Epidermal melanocyte (primary cell): Measurements from ENCODE around the gene GSTO1.

Source experiments
- DNase-seq: peaks from one replicate; pipeline ENCODE4 v3.0.0; 2011; ENCODE audit warnings: low spot score; ENCODE audit not compliant: insufficient read length

Gene GSTO1

GRCh38 chr10:104250371-104250770 is 4.3 kb upstream of the GSTO1 start:
- no peak for DNase-seq

DNA sequence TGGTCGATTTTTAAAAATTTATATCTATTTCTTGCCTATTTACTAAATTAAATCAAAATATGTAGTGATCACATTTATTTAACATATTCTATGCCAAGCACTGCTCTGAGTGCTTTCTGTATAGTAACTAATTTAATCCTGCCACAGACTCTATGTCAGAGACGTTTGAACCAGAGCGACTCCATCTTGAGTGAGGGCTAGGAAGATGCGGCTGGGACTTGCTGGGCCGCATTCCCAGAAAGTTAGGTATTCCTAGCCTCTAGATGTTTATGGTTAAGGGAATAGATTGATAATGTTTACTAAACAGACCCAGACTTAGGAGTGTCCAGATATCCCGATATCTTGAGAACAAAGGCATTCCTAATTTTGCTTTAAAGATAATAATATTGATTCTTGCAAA is 3.2 kb upstream of the GSTO1 start:
- DNase-seq, result no peak

GRCh38 chr10:104252368-104252767 is 2.3 kb upstream of the GSTO1 start:
- no peak for DNase-seq

GRCh38 chr10:104253106-104253505 is 1.6 kb upstream of the GSTO1 start:
- no peak for DNase-seq

DNA sequence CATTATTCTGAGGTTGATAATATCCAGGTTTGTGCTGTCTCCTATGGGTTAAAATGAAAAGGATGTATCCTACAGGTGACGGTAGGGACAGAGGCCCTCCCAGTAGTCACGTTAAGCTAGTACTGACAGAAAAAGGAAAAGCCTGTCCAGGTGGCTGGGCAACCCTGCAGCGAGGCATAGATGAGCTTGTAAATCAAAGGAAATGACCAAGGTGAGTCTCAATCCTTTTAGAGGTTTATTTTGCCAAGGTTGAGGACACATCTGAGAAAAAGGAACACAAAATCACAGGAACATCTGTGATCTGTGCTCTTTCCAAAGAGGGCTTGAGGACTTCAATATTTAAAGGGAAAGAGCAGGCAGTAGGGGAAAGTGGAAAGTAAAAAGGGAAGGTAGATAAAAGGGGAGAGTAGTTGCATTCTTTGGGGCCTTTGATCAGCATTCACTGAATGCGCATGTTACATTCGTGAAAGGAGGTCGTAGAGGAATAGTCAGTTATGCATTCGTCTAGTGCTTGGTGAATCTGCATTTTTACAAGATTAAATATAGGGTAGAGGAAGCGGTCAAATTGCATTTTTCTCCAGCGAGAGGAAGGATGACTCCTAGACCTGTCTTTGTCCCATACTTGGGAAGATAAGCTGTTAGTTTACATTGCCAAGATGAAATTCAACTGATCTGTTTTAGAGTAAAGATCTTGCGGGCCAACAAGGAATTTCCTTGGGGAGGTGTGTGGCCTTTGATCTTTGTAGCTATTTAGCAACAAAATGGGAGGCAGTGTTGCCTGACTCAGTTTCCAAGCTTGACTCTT is 884 bp upstream of the GSTO1 start:
- no peak for DNase-seq

GRCh38 chr10:104255311-104255981 is 754 bp downstream of the GSTO1 start:
- DNase-seq, result peak; percentile 52

DNA sequence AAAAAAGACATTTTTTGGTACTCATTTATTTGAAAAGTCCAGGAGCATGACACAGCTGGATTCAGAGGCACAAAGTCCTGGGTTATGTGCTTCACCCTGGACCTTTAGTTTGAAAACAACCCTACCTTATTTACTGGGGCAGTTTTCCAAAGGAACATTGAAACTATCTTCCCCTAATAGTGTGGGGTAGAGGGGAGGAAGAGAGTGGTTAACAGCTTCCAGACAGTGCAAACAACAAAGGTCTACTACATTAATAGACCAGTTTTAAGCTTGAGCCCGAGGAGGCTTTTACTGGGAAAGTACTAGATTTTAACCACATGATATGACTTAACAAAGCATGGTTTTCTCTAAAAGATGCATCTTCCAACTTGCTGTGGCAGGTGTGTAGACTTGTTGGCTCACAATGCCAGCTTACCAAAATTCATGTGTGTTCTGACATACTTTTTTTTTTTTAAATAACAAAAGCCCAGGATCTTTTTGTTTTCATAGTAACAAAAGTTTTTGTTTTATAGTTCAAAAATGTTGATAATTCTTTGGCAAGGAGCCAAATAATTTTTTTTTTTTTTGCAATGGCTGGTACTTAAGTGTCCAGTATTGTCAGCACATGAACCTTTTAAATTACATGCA is 1.8 kb downstream of the GSTO1 start:
- no peak for DNase-seq

DNA sequence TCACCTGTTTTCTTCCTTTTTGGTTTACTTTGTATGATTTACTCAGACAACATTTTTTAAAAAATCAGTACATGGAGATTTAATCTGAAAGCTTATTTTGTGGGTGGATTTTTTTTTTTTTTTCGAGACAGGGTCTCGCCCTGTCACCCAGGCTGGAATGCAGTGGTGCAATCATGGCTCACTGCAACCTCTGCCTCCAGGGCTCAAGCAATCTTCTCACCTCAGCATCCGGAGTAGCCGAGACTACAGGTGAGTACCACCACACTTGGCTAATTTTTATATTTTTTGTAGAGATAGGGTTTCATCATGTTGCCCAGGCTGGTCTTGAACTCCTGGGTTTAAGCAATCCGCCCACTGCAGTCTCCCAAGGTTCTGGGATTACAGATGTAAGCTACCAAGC is 2.5 kb downstream of the GSTO1 start:
- no peak for DNase-seq

DNA sequence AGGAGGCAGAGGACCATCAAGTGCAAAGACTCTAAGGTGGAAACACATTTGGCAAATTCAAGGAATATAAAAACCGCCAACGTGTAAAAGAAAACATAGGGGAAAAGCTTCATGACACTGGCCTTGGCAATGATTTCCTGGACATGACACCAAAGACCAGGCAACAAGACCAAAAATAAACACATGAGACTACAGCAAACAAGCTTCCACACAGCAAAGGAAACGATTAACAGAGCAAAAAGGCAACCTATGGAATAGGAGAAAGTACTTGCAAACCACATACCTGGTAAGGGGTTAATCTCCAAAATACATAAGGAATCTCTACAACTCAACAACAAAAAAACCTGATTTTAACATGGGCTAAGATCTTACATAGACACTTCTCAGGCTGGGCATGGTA is 3.5 kb downstream of the GSTO1 start:
- no peak for DNase-seq

GRCh38 chr10:104259456-104259855 is 4.8 kb downstream of the GSTO1 start:
- no peak for DNase-seq

DNA sequence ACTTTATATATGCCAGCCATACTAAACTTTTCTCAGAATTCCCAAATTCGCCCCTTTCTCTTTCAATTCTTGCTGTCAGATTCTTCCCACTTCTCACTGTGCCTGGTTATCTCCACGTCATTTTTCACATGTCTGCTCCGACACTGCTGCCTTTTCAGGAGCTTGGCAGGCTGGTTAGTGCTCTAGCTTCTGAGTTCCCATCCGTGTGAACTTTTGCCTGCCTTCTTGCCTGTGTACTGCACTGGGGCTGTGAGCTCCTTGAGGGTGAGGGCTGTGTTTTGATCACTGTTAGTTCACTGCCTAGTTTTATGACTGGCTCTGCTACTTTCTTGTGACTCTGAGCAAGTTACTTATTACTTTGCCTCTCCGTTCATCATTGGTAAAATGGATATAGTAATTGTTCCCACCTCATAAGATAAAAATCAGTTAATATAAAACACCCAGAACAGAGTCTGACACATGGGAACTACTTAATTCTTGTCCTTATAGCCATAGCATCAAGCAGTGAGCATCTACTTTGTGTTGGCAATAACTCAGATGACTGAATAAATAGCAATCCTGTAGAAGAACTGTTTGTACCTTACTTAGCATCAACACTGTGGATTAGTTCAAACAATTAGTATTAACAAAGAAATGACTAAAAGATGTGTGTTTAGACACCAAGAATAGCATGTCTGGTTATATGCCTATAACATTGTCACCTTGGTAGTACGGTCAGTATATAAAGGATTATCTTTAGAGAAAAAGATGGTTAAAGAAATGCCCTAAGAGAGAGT is 5.5 kb downstream of the GSTO1 start:
- DNase-seq, result no peak

- DNase-seq, result no peak
Measured at GRCh38 chr10:104260775-104261115, 6.1 kb downstream of the GSTO1 start.

GRCh38 chr10:104262055-104262454 is 7.4 kb downstream of the GSTO1 start:
- DNase-seq, result no peak

DNA sequence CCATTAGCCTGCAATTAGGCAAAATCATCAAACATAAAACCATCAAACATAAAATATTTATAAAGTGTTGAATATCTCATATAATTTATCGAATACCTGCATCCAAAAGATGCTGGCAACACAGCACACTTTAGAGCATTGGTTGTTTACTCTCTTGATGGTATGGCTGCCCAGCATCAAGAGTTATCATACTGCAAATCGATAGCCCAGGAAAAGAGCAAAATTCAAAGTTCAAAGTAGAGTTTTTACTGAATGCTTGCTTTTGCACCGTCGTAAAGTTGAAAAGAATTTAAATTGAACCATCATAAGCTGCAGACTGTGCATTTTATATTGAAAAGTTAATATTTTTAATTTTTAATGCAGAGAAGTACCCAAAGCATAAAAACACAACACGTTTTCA is 10.1 kb downstream of the GSTO1 start:
- no peak for DNase-seq

DNA sequence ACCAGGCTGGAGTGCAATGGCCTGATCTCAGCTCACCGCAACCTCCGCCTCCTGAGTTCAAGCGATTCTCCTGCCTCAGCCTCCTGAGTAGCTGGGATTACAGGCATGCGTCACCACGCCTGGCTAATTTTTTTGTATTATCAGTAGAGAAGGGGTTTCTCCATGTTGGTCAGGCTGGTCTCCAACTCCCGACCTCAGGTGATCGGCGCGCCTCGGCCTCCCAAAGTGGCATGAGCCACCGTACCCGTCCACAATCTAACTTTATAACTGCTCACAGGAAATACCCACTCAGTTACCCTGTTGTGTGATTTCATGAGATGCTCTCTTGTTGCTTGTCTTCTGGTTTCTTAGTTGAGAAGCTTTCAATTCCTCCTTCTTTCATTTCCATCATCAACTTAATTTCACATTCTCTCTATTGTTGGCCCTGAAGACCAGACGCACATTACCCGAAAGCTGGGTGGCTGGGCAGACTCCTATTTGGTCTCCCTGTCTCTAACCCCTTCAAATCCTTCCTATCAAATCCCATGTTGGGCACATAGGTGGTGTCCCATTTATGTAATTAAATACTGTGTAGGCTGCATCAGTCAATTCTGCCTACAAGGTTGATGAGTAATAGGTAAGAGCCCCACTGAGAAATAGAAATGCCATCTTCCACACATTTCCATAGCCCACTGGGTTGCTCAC is 13.2 kb downstream of the GSTO1 start:
- no peak for DNase-seq

GRCh38 chr10:104268405-104268712 is 13.7 kb downstream of the GSTO1 start:
- no peak for DNase-seq

DNA sequence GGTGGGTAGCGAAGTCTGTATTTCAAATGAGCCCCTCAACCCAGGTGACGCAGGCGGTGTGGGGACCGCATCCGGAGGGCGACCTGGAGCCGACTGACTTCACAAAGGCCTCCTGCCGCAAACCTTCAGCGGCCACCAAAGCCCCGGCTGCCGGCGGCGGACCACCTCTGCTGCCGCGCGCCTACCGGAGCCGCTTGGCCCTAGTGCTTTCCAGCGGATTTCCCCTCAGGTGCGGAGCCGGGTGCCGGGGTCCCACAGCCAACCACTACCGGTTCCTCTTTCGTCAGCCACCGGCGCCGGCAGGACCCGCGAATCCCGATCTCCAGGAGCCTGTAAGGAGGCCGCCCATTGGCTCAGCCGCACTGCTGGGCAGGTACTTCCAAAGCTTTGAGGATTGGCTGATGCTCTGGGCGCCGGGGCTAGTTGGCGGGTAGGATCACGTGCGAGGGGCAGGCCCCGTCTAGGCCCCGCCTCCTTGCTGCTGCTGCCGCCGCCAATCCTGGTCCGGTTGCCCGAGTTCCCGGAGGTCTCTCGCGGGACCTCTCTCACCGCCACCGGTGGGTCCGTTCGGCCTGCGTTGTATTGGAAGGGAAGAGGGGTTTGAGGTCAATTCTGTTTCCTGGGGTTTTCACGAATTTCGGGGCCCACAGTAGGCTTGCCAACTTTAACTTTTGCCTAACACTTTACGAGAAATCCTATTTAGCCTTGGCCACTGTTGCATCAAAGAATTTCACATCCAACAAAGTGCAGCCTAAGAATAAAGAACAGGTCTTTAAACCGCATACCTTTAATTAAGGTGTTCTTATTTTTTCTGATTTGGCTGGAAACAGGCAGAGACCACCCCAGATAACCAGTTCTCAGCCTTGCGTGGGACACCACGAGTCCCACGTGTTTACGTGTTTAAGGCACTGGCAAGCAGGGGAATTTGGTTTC is 14.3 kb downstream of the GSTO1 start, which contains the start of gene GSTO2:
TSS of gene GSTO2 (plus strand) at position 472 of the 933 bp plus-strand sequence. CDS start 5,732 bp downstream, outside the sequence.
- peak; percentile 93 for DNase-seq

- DNase-seq, result no peak
Measured at GRCh38 chr10:104273286-104273685, 18.6 kb downstream of the GSTO1 start.

GRCh38 chr10:104273899-104274575 is 19.3 kb downstream of the GSTO1 start:
- no peak for DNase-seq
